ENCODE measurements around the gene PNKD. TPM values are rescaled to one million over a fixed set of nuclear protein-coding genes. Genes with fewer than 3 reads are reported as not detected.

The PNKD gene
- total and polyA plus RNA-seq, 2 of the 8 experiments (the other 6 are each of a cell fraction or from before 2014, with no cell fraction given): 43.9 to 65.4 TPM

GRCh38 chr2:218278531-218279360 lies 8.4 kb downstream of the PNKD start (continued):
- no peak for TF ChIP-seq CHD7 (IDR thresholded peaks at IDR 0.05; ENCODE audit: insufficient replicate concordance, low read length)
- no peak for TF ChIP-seq POU5F1 (IDR thresholded peaks at IDR 0.05; ENCODE audit: low read depth, low read length)
- TF ChIP-seq BCL11A (IDR thresholded peaks at IDR 0.05; ENCODE audit: low read depth in 2 of 2, low read length in 2 of 2): no peak
- no peak for TF ChIP-seq SUZ12 (IDR thresholded peaks at IDR 0.05; ENCODE audit: low read length)
- no peak for TF ChIP-seq ASH2L (IDR thresholded peaks at IDR 0.05; ENCODE audit: low read length)
- TF ChIP-seq CHD1 (IDR thresholded peaks at IDR 0.05; ENCODE audit: low read depth, low read length): no peak
- no peak for TF ChIP-seq POLR2A (IDR thresholded peaks at IDR 0.05; ENCODE audit: control extremely low read depth in 1 of 2, low read depth in 2 of 2, low read length in 2 of 2)
- TF ChIP-seq NANOG (IDR thresholded peaks at IDR 0.05; ENCODE audit: insufficient read depth, low read depth, low read length, poor library complexity, severe bottlenecking): no peak
- no peak for TF ChIP-seq RXRA (IDR thresholded peaks at IDR 0.05; ENCODE audit: insufficient read depth, low read depth, low read length)
- TF ChIP-seq EP300 (IDR thresholded peaks at IDR 0.05; ENCODE audit: borderline replicate concordance in 1 of 2, low read depth in 2 of 2, low read length in 2 of 2): no peak
